ENCODE measurements around the gene CORO7. TPM values are rescaled to one million over a fixed set of nuclear protein-coding genes. Genes with fewer than 3 reads are reported as not detected.

Gene CORO7
- total and polyA plus RNA-seq, 9 of the 15 experiments (the other 6 are each of a cell fraction or from before 2014, with no cell fraction given): 0.45 to 77.2 (median 18.7) TPM

DNA sequence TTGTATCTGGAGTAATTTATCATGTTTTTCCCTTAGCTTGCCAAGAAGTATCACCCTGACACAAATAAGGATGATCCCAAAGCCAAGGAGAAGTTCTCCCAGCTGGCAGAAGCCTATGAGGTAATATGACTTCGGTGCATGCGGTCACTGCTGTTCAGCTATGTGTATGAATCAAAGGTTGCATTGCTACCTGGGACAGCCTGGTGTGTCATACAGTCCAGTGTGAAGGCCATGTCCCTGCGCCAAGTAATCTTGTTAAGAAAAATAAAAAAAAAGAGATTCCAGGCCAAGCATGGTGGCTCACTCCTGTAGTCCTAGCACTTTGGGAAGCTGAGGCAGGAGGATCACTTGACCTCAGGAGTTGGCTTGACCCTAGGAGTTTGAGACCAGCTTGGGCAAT lies 21.0 kb upstream of the CORO7 start:
- in situ Hi-C loops (cut with MboI) (no loop called here), intact Hi-C loops (cut with micrococcal nuclease) (no loop called here)
- Histone ChIP-seq H3K4me2 (ENCODE audit: insufficient read depth, low read length) (no peak overlapping the region), H4K20me1 (replicated peaks; ENCODE audit: control insufficient read depth, insufficient read depth, low read length) (no peaks in the 10 kb centered on the region), H3K4me1 (replicated peaks in 1 of 2; ENCODE audit: control insufficient read depth in 2 of 2, insufficient read depth in 2 of 2, low read length in 2 of 2) (peaks cover 13 to 23% of the 10 kb centered on the region in 2 experiments; a peak in 4 of 5 replicates), H2AFZ (ENCODE audit: low read depth, low read length) (no peak overlapping the region), H3K36me3 (ENCODE audit: control insufficient read depth, insufficient read depth, low read length) (peaks cover 79% of the 10 kb centered on the region), H3K79me2 (ENCODE audit: control insufficient read depth, insufficient read depth, low read length) (peaks cover 36% of the 10 kb centered on the region), H3K27ac (ENCODE audit: extremely low read depth, low read depth, low read length) (no peak overlapping the region), H3K9me3 (replicated peaks; ENCODE audit: control insufficient read depth, insufficient read depth, low read depth, low read length) (no peaks in the 10 kb centered on the region), H3K9ac (ENCODE audit: insufficient read depth in 1 of 2, low read depth in 2 of 2, low read length in 2 of 2) (no peak overlapping the region), H3K9me1 (ENCODE audit: control insufficient read depth, insufficient read depth, low read length) (no peaks in the 10 kb centered on the region), H3K27me3 (ENCODE audit: control insufficient read depth in 2 of 2, insufficient read depth in 2 of 2, low read length in 2 of 2) (no peaks in the 10 kb centered on the region), H3K4me3 (no peak overlapping the region)
- TF ChIP-seq TFAM (CRISPR knock-in tag; conservative IDR thresholded peaks at IDR 0.05) (no peak), ZNF354B (CRISPR knock-in tag; IDR thresholded peaks at IDR 0.05) (no peak), ZKSCAN8 (CRISPR knock-in tag; IDR thresholded peaks at IDR 0.05) (no peak), STAT5A (IDR thresholded peaks at IDR 0.05; ENCODE audit: borderline replicate concordance, low read length) (no peak), HNRNPUL1 (IDR thresholded peaks at IDR 0.05; ENCODE audit: low read length) (no peak), HMG20B (CRISPR knock-in tag; IDR thresholded peaks at IDR 0.05) (no peak), EZH2 (IDR thresholded peaks at IDR 0.05; ENCODE audit: borderline replicate concordance, low read depth, low read length) (no peak), PRPF4 (IDR thresholded peaks at IDR 0.05; ENCODE audit: insufficient read depth, low read depth, low read length, poor library complexity, severe bottlenecking) (no peak), KLF1 (tag; IDR thresholded peaks at IDR 0.05) (no peak), RAD51 (IDR thresholded peaks at IDR 0.05; ENCODE audit: borderline replicate concordance, low read depth) (no peak), SP1 (CRISPR knock-in tag; IDR thresholded peaks at IDR 0.05) (no peak), SLC30A9 (CRISPR knock-in tag; IDR thresholded peaks at IDR 0.05) (no peak), XRCC5 (IDR thresholded peaks at IDR 0.05; ENCODE audit: low read depth, low read length) (no peak), ZNF79 (CRISPR knock-in tag; IDR thresholded peaks at IDR 0.05; ENCODE audit: low read depth) (no peak), ZNF445 (CRISPR knock-in tag; IDR thresholded peaks at IDR 0.05; ENCODE audit: low read depth) (no peak), ZFP36 (IDR thresholded peaks at IDR 0.05; ENCODE audit: low read depth, low read length, partially characterized antibody) (no peak), BRD9 (IDR thresholded peaks at IDR 0.05; ENCODE audit: low read depth, partially characterized antibody) (no peak)
- TF ChIP-seq, protein P1, sequence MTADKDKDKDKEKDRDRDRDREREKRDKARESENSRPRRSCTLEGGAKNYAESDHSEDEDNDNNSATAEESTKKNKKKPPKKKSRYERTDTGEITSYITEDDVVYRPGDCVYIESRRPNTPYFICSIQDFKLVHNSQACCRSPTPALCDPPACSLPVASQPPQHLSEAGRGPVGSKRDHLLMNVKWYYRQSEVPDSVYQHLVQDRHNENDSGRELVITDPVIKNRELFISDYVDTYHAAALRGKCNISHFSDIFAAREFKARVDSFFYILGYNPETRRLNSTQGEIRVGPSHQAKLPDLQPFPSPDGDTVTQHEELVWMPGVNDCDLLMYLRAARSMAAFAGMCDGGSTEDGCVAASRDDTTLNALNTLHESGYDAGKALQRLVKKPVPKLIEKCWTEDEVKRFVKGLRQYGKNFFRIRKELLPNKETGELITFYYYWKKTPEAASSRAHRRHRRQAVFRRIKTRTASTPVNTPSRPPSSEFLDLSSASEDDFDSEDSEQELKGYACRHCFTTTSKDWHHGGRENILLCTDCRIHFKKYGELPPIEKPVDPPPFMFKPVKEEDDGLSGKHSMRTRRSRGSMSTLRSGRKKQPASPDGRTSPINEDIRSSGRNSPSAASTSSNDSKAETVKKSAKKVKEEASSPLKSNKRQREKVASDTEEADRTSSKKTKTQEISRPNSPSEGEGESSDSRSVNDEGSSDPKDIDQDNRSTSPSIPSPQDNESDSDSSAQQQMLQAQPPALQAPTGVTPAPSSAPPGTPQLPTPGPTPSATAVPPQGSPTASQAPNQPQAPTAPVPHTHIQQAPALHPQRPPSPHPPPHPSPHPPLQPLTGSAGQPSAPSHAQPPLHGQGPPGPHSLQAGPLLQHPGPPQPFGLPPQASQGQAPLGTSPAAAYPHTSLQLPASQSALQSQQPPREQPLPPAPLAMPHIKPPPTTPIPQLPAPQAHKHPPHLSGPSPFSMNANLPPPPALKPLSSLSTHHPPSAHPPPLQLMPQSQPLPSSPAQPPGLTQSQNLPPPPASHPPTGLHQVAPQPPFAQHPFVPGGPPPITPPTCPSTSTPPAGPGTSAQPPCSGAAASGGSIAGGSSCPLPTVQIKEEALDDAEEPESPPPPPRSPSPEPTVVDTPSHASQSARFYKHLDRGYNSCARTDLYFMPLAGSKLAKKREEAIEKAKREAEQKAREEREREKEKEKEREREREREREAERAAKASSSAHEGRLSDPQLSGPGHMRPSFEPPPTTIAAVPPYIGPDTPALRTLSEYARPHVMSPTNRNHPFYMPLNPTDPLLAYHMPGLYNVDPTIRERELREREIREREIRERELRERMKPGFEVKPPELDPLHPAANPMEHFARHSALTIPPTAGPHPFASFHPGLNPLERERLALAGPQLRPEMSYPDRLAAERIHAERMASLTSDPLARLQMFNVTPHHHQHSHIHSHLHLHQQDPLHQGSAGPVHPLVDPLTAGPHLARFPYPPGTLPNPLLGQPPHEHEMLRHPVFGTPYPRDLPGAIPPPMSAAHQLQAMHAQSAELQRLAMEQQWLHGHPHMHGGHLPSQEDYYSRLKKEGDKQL (CRISPR knock-in tag; IDR thresholded peaks at IDR 0.05; ENCODE audit: borderline replicate concordance): no peak
- CTCF ChIA-PET (ENCODE audit: low intra/inter-chr PET ratio): no interaction called here
- POLR2A ChIA-PET: interaction anchor here (0.9 to 1.6 kb wide), 2 partner anchors 13 to 22 kb away, joined by 3 to 6 read pairs; no protein-coding TSS in a partner anchor
- 86% methylated on average over 3 of the region's 3 CpGs for WGBS (ENCODE audit: insufficient coverage, low coverage, missing lambda C conversion rate)
- FAIRE-seq (no peak), ATAC-seq (no peak), DNase-seq (ENCODE audit: extremely low read depth in 1 of 4, low spot score in 3 of 4) (no peak)
- BruUV-seq (replicated peaks): no TSS peak

Measured in K562 (cell line).